GM18519 (cell line): ENCODE measurements around the gene MYLK.

Experiments used
- ATAC-seq: cut with Tn5 transposase; IDR thresholded peaks from one replicate; pipeline ENCODE4 v1.9.1; 2021; ENCODE audit warnings: mild to moderate bottlenecking, moderate library complexity; ENCODE audit not compliant: unreplicated experiment, low FRiP score

MYLK gene

GRCh38 chr3:123778991-123779622 lies 105.0 kb downstream of the MYLK start:
- ATAC-seq, result no peak

GRCh38 chr3:123778525-123778924 lies 105.6 kb downstream of the MYLK start:
- no peak for ATAC-seq

DNA sequence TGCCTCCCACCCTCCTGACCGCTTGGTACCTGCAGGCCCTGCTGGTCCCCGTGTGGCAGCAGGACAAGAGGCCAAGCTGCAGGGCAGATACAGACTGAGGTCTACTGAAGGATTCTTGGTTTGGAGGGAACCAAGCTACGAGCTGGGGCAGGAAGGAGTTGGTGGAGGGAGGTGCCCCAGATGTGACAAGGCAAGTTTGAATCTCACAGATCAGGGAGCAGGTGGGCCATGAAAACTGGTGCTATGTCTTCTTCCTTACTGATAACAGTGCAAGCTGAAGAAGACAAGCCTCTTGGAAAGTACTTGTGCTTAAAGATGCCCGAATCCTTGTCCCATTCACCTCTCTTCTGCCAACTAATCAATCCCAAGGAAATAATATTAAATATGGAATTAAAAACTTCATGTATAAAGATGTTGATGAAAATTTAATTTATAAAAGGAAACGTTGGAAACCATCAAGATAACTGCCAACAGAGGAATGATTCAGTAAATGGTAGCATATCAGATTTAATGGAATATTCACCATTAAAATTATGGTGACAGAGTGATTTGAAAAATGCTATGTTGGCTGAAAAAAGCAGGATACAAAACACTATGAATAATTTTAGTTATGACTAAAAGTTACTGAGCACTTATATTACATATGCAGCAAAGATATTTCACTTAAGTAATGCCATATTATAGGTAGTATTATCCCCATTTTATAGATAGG lies 107.9 kb downstream of the MYLK start:
- no peak for ATAC-seq

DNA sequence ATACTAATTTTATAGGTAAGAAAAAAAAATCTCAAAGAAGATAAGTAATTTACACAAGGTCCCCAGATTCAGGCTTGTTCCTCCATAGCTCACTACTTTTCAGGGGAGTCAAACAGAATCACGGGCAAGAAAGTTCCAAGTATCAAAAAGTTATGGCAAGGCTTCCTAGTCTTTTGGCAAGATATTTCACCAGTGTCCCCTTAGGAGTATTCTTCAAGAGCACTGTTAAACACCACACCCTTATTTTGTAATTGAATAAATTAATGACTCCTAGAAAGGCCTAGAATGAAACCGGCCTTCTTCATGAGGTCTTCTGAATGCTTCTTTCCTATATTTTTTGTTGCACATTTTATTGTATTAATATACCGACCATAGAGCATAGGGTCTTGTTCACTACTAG lies 109.7 kb downstream of the MYLK start:
- ATAC-seq, result no peak

DNA sequence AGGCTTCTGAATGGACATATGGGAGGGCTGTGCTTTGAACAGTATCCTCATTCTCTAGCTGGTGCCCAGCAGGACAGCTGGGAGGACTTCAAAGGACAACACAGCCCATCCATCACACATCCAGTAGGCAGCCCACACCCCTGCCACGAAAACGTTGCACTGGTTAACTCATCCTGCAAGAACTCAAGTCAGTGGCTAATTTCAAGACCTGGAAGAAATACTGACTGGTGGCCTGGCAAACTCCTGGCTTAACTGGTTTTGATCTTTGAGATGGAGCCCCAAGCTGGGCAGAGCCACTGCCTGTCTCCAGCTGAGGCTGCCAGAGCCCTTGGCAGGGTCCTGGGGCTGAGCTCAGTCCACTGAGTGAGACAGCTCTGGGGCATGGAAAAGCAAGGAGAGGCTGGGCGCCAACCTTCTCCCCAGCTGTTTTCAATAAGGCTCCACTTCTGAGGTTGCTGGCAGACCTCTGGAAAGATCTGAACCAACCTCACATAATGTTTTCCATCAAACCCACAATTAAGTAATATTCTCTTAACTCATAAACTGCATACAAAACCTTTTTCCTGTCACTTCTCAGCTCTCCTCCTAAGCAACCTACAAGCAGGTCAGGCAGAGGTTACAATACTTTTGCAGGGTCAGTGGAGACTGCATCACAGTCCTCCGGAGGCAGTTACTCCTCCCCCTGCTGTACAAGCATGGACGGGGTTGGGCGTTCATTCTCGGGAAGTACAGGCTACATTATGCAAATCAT lies 110.3 kb downstream of the MYLK start:
- no peak for ATAC-seq

DNA sequence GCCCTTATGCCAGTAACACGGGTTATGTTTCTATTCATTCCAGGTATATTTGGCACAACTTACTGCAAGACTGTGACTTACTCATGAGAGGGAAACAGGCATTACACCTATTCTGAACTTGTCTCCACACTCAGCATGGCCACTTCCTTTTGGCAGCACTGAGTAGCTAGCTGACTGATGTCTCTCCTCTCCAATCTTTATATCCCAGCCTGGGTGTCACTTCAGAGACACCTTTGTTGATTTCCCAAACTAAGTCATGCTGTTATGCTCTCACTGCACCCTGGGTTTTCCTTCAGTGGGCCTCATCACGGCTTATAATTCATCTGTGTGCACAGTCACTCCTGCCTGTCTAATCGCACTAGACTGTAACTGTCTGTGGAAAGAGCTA lies 114.8 kb downstream of the MYLK start:
- no peak for ATAC-seq

GRCh38 chr3:123768480-123769355 lies 115.4 kb downstream of the MYLK start:
- ATAC-seq, result no peak

DNA sequence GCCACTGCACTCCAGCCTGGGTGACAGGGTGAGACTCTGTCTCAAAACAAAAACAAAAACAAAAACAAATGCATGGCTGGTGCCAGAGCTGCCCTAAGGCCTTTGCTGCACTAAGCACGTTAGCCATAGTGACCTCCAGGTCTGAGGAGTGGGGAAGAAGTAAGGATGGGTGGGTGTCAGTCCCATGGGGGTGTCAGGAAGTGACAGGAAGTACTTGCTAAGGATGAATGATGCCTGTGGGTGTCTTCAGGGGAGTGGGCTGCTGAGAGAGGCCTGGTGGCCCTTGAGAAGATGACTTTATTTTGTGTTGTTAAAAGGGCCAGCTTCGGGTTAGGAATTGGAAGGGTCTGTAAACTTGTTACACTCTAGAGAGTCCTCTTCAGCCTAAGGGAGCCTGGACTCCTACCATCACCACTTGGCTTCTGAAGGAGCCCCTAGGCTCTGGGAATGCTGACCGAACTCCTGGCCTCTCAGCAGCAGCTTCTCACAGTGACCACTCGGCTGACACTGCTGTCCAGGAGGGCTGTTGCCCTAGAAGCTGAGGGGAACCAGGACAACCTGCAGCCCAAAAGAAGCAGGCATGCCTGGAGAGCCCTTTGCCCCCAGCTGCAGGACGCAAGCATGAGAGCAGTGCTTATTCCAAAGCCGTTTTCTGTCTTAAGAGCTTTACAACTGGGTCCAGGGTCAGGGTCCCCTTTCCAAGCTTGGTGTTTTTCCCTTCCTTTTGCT lies 116.4 kb downstream of the MYLK start:
- no peak for ATAC-seq

DNA sequence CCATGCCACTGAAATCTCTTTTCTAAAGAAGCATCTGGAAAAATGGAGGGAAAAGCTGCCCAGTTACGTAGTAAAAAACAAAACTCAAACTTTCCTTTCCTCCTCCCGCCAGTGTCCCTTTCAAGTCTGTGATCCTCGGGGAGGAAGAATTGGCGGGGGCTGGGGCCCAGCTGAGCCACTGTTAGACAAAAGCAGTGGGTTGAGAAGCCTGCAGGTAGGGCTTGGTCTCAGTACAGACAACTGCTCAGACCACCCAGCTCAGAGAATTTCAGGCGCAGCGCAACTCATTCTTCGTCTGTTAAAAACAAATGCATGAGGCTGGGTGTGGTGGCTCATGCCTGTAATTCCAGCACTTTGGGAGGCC lies 117.1 kb downstream of the MYLK start:
- no peak for ATAC-seq

DNA sequence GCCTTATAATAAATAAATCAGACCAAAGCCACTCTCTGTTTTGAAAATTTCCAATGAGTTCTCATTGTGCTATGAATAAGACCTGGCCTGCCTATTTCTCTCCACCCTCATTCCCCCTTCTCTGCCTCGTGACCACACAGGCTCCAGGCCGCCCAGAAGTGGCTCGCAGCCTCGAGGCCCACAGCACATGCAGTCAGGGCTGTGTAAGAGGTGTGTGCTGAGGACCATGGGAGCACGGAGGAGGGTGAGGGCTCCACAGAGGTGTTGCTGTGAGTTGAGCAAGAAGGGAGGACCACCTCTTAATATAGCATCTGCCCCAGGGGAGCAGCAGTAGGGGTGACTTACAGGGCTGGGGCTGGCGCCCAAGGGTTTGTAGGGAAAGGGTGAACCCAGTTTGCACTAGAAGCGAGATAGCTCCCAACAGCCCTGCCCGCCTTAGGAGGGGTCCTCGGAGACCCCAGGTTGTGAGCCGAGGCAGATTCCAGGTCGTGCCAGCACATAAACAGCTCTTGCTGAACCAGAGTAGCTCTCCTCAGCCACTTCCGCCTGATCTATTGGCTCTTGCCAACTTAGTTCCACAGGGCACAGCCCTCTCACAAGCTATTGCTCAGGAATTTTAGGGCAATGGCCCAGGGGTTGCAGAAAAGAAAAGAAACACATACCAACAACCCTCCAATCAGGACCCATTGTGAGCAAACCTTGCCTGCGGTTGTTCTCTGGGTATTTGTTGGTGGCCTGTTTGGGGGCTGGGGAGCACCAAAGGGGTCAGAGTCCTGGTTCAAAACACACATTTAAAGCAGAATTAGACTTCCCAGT lies 117.7 kb downstream of the MYLK start:
- no peak for ATAC-seq

GRCh38 chr3:123765475-123766128 lies 118.5 kb downstream of the MYLK start:
- ATAC-seq, result no peak

GRCh38 chr3:123764647-123765046 lies 119.5 kb downstream of the MYLK start:
- ATAC-seq, result no peak

DNA sequence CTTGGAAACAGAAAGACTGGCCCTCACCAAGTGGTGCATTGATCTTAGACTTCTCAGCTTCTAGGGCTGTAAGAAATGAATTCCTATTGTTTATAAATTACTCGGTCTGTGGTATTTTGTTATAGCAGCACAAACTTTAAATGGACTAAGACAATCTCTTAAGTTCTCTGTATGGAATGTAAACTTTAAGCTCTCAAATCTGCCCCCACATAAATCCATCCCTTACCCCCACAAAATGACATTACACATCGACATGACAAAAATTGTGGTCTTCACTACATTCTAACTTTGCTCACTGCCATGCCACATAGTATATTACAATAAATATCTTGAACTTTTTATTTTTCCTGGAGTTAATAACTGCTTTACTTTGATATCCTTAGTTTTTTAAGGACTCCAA lies 121.3 kb downstream of the MYLK start:
- ATAC-seq, result no peak

DNA sequence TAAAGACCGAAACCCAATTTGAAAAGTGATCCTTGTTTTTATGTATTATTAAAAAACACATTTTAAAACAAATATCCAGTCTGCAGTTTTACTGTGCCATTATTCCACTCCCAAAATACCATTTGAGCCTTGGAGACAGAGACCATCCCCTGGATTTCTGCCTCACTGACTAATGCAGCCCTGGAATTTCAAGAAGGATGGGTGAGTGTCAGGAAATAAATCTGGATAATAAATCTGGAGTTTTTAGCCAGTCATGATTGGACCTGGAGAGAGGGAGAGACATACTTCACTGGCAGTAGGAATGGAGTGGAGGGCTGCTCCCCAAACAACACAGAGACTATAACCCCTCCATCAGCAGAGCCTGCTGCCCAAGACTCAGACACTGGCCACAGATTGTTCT lies 123.3 kb downstream of the MYLK start:
- no peak for ATAC-seq

DNA sequence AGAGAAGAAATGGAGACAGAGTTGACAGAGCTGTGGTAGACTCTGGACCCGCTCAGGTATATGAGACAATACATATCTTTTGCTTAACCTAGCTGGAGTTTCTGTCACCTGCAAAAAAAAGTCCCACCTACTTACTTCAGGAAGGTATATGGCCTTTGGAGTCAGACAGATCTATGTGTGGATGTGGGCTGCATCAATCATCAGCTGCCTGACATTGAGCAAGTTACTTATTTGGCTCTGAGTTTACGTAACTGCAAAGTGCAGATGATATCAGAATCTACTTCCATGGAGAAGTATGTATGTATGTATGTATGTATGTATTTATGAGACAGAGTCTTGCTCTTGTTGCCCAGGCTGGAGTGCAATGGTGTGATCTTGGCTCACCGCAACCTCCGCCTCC lies 124.3 kb downstream of the MYLK start:
- no peak for ATAC-seq

DNA sequence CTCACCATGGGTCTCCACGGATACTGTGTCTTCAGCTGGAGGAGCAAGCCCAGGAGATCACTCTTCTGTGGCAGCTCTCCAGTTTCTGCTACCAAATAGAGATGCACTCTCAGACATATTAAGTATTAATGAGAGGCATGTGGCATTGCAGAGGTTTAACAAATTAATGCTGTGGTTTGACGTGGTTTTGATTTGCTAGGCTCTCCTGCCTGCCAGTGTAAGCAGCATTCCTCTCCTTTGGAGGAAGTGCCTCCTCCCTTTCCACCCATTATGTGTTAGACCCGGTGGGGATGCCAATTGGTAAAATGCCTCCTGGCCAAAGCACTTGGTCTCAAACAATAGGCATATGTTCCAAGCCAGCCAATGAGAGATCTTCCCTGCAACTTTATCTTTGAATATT lies 124.8 kb downstream of the MYLK start:
- ATAC-seq, result no peak

DNA sequence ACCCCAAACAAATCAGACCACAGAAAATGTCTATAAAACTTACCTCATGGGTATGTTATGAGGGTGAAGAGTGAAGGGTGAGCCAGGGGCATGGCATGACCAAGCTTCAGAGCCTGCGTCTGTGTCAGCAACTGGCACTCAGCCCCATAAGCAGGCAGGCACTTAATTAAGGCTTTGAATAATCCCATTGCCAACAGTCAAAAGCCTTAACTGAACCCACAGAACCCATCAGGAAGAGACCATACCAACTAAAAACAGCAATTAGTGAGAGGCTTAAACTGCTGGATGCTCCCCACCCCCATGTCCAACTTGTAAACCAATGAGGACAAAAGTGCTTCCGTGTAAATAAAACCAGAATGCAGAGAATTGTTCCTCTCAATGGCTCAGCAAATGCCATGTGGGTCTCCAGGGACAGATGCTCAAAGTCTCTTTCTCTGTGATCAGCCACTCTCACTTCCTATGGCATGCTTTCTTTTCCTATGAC lies 126.0 kb downstream of the MYLK start:
- ATAC-seq, result no peak

DNA sequence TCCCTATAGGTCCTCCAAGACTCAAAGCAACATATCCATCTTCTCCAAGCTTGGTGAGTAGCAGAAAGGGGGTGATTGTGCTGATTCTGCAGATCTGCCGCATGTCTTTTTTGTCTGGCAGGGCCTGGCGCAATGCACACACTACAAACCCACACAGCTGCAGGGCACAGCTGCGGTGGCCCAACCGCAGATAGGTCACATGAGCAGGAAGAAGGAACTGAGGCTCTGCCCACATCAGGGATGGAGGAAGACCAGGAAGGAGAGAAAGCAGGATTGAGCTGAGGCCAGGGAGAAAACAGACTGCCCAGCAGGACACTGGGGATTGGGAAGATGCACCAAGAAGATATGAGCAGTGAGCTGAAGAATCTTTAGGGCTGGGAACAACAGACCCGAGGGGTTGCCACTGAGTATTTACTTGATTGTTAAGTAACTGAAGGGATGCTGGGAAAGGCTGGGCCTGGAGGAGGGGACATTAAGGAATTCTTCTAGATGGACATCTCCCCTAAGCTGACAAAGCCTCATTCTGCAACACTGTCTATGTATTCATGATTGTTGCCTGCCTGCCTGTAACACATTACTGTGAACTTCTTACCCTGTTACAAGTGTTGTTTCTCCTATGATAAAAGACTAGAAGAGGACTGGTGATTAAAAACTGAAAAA lies 126.7 kb downstream of the MYLK start:
- ATAC-seq, result no peak
